Upper lobe of right lung (tissue), 1 donor: ENCODE measurements around the gene HSF4. TPM values are rescaled to one million over a fixed set of nuclear protein-coding genes. Genes with fewer than 3 reads are reported as not detected.

Experiments used
- ATAC-seq: fragments of 200-7000 bp; cut with Tn5 transposase; one replicate; pipeline ENCODE4 v1.9.1; 2020; ENCODE audit warnings: mild to moderate bottlenecking, moderate library complexity
- DNase-seq: peaks from one replicate; pipeline ENCODE4 v3.0.0-alpha.2; 2020
- H3K27ac ChIP-seq: fragments of 200-600 bp; one replicate; pipeline ENCODE4 v1.8.0; 2022
- H3K27me3 ChIP-seq: fragments of 200-600 bp; one replicate; pipeline ENCODE4 v1.8.0; 2022; ENCODE audit warnings: mild to moderate bottlenecking
- H3K36me3 ChIP-seq: fragments of 200-600 bp; one replicate; pipeline ENCODE4 v1.8.0; 2022
- H3K4me1 ChIP-seq: fragments of 200-600 bp; one replicate; pipeline ENCODE4 v1.8.0; 2022
- H3K4me3 ChIP-seq: fragments of 200-600 bp; one replicate; pipeline ENCODE4 v1.8.0; 2022; ENCODE audit warnings: mild to moderate bottlenecking
- H3K9me3 ChIP-seq: fragments of 200-600 bp; one replicate; pipeline ENCODE4 v1.8.0; 2022
- intact Hi-C: fragments of 100-400 bp; cut with DNase I; formaldehyde crosslinking; loops from one replicate; pipeline ENCODE4 v1.11.0; 2022
- total RNA-seq: library from RNA; stranded (reverse); fragmentation: NEBNext Ultra II Directional; extraction: Animal tissue kit (Norgen Biotek cat#: 25700); gene quantifications from one replicate; pipeline ENCODE4 v1.2.1, GENCODE V29; 2021
- TF ChIP-seq, protein P1 (sequence below): fragments of 200-600 bp; IDR thresholded peaks from one replicate; pipeline ENCODE4 v1.8.0; 2022; ENCODE audit warnings: antibody characterized with exemption
- donor health status: DM: no; HTN: yes; CAD: no; lungs with severe emphysema.

The HSF4 gene
- total RNA-seq, 1 donor from 2014 or later = 87.8 TPM

DNA sequence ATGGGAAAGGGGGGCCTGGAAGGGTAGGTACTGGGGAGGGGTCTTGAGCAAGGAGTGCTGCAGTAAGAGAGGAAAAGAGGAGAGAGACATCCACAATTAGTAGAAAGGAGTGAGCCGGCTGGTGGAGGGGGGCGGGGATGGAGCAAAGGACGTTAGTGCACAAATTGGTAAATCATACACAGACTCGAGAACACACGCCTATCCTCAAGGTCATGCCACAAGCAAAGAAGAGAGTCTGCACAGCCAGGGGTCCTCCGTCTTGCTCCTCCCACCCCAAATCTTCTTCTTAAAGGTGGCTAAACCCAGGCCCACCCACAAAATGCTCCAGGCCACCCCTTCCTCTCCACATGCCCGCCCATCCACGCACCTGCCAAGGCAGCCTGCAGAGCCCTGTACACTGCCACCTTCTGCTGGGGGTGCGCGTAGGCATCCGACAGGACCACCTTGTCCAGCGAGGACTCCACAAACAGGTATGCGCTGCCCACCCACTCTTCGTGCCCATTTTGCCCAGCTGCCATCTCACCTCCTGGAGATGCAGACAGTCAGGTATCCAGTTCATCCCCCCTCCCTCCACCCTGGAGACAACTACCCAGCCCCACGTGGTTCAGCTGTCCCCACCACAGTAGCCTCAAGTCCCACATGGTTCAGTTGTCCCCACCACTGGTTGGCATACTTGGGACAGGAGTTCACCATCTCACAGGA, 8.3 kb upstream of the HSF4 start:
- DNase-seq (no peak), ATAC-seq (no peak)
- Histone ChIP-seq H3K4me1 (peaks cover 10% of the 10 kb centered on the region), H3K27me3 (no peaks in the 10 kb centered on the region), H3K27ac (no peak overlapping the region), H3K4me3 (no peak overlapping the region), H3K36me3 (no peaks in the 10 kb centered on the region), H3K9me3 (no peaks in the 10 kb centered on the region)
- TF ChIP-seq, protein P1, sequence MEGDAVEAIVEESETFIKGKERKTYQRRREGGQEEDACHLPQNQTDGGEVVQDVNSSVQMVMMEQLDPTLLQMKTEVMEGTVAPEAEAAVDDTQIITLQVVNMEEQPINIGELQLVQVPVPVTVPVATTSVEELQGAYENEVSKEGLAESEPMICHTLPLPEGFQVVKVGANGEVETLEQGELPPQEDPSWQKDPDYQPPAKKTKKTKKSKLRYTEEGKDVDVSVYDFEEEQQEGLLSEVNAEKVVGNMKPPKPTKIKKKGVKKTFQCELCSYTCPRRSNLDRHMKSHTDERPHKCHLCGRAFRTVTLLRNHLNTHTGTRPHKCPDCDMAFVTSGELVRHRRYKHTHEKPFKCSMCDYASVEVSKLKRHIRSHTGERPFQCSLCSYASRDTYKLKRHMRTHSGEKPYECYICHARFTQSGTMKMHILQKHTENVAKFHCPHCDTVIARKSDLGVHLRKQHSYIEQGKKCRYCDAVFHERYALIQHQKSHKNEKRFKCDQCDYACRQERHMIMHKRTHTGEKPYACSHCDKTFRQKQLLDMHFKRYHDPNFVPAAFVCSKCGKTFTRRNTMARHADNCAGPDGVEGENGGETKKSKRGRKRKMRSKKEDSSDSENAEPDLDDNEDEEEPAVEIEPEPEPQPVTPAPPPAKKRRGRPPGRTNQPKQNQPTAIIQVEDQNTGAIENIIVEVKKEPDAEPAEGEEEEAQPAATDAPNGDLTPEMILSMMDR = no peak
- intact Hi-C loops = loop anchor here (10.0 kb wide), 1 partner anchor 181 kb away; no protein-coding TSS in a partner anchor

- Histone ChIP-seq H3K4me3 (no peak overlapping the region), H3K9me3 (no peaks in the 10 kb centered on the region), H3K36me3 (no peaks in the 10 kb centered on the region), H3K4me1 (peaks cover 18% of the 10 kb centered on the region), H3K27me3 (no peaks in the 10 kb centered on the region), H3K27ac (no peak overlapping the region)
- no peak for ATAC-seq
- intact Hi-C loops = loop anchor here (10.0 kb wide), 1 partner anchor 182 kb away; no protein-coding TSS in a partner anchor
- TF ChIP-seq, protein P1 = no peak
- DNase-seq = no peak
These were observed 7.3 kb upstream of the HSF4 start for GRCh38 chr16:67157106-67157748.

DNA sequence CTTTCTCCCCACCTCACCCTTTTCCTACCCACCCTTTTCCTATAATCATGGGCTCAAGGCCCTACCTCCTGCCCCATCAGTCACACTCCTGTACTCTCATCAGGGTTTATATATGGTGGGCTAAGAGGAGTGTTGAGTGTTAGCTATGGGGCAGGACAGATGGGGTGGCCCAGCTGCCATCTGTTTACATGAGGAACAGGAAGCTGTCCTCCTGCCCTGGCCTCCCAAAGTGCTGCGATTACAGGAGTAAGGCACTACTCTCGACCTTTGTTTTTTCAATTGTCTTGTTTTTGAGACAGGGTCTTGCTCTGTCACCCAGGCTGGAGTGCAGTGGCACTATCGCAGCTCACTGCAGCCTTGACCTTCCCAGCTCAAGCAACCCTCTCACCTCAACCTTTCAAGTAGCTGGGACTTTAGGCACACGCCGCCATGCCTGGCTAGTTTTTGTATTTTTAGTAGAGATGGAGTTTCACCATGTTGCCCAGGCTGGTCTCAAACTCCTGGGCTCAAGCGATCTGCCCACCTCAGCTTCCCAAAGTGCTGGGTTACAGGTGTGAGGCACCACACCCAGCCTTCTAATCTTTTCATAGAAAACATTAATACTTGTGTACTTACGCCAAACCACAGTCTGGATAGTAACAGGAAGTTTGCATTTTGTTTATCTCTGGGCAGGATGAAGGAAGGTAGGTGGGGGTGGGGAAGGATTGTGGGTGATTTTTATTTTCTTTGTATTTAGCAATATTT, 6.5 kb upstream of the HSF4 start:
- no peak overlapping the region for H3K27ac ChIP-seq
- H3K27me3 ChIP-seq = peaks cover 4% of the 10 kb centered on the region
- no peaks in the 10 kb centered on the region for H3K9me3 ChIP-seq
- H3K4me1 ChIP-seq = peaks cover 26% of the 10 kb centered on the region
- ATAC-seq (no peak), DNase-seq (no peak)
- H3K4me3 ChIP-seq = no peak overlapping the region
- no peaks in the 10 kb centered on the region for H3K36me3 ChIP-seq
- TF ChIP-seq, protein P1 = no peak
- intact Hi-C loops = loop anchor here (10.0 kb wide), 1 partner anchor 183 kb away; no protein-coding TSS in a partner anchor

- intact Hi-C loops = loop anchor here (10.0 kb wide), 1 partner anchor 184 kb away; no protein-coding TSS in a partner anchor
- TF ChIP-seq, protein P1 = no peak
- ATAC-seq = peak; percentile 6
These were observed 5.6 kb upstream of the HSF4 start for GRCh38 chr16:67158637-67159600.

GRCh38 chr16:67161595-67162058, 2.9 kb upstream of the HSF4 start:
- peaks cover 47% of the 10 kb centered on the region for H3K4me1 ChIP-seq
- TF ChIP-seq, protein P1 = no peak
- H3K27ac ChIP-seq = no peak overlapping the region
- H3K4me3 ChIP-seq = peak overlapping the region; percentile 87
- intact Hi-C loops = no loop called here
- ATAC-seq = no peak
- H3K9me3 ChIP-seq = no peaks in the 10 kb centered on the region
- H3K36me3 ChIP-seq = no peaks in the 10 kb centered on the region
- peaks cover 18% of the 10 kb centered on the region for H3K27me3 ChIP-seq
- DNase-seq = no peak

More at GRCh38 chr16:67158637-67159600, 5.6 kb upstream of the HSF4 start:
- H3K36me3 ChIP-seq = no peaks in the 10 kb centered on the region
- H3K27ac ChIP-seq = peak overlapping the region; percentile 74
- peak overlapping the region; percentile 87 for H3K4me3 ChIP-seq
- peaks cover 10% of the 10 kb centered on the region for H3K27me3 ChIP-seq
- H3K4me1 ChIP-seq = peaks cover 34% of the 10 kb centered on the region
- no peaks in the 10 kb centered on the region for H3K9me3 ChIP-seq
- DNase-seq = peak; percentile 83
